Ishikawa (cell line): Measurements from ENCODE around the gene GNA14.

Experiments used
- CREB1 ChIP-seq: IDR thresholded peaks from 2 replicates; pipeline ENCODE4 v1.6.1; 2012; ENCODE audit warnings: low read depth
- EP300 ChIP-seq: IDR thresholded peaks from 2 replicates; pipeline ENCODE4 v1.6.1; 2012; ENCODE audit warnings: borderline replicate concordance
- NFIC ChIP-seq: IDR thresholded peaks from 2 replicates; pipeline ENCODE4 v1.6.1; 2012
- TCF12 ChIP-seq: IDR thresholded peaks from 2 replicates; pipeline ENCODE4 v1.6.1; 2012; ENCODE audit warnings: low read depth
- YY1 ChIP-seq: IDR thresholded peaks from 2 replicates; pipeline ENCODE4 v1.6.1; 2012; ENCODE audit warnings: low read depth
- TF ChIP-seq, protein P1 (sequence below): IDR thresholded peaks from 2 replicates; pipeline ENCODE4 v1.6.1; 2012
- TF ChIP-seq, protein P2 (sequence below): IDR thresholded peaks from 2 replicates; pipeline ENCODE4 v1.6.1; 2012; ENCODE audit warnings: low read depth, mild to moderate bottlenecking

DNA sequence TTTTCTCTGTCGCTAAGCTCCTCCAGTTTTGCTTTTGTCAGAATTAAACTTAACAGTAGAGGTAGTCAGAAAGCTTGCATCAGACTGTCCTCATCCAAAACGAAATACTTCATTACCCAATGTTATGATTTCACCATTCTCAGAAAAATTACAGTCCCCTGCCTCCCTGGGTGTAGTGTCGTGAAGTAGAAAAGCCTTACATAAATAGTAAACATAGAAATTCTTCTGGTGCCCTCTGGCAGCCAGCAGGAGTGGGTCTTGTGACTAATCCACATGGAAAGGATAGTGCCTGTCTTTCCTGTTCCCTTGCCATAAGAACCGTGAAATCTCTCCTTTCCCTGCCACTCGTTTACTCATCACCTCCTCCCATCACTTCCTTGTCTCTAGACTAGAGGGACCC lies 230.6 kb downstream of the GNA14 start:
- TF ChIP-seq, protein P1, sequence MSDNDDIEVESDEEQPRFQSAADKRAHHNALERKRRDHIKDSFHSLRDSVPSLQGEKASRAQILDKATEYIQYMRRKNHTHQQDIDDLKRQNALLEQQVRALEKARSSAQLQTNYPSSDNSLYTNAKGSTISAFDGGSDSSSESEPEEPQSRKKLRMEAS, result no peak
- TF ChIP-seq TCF12 (no peak), CREB1 (no peak), YY1 (no peak), EP300 (no peak), NFIC (no peak)
- TF ChIP-seq, protein P2, sequence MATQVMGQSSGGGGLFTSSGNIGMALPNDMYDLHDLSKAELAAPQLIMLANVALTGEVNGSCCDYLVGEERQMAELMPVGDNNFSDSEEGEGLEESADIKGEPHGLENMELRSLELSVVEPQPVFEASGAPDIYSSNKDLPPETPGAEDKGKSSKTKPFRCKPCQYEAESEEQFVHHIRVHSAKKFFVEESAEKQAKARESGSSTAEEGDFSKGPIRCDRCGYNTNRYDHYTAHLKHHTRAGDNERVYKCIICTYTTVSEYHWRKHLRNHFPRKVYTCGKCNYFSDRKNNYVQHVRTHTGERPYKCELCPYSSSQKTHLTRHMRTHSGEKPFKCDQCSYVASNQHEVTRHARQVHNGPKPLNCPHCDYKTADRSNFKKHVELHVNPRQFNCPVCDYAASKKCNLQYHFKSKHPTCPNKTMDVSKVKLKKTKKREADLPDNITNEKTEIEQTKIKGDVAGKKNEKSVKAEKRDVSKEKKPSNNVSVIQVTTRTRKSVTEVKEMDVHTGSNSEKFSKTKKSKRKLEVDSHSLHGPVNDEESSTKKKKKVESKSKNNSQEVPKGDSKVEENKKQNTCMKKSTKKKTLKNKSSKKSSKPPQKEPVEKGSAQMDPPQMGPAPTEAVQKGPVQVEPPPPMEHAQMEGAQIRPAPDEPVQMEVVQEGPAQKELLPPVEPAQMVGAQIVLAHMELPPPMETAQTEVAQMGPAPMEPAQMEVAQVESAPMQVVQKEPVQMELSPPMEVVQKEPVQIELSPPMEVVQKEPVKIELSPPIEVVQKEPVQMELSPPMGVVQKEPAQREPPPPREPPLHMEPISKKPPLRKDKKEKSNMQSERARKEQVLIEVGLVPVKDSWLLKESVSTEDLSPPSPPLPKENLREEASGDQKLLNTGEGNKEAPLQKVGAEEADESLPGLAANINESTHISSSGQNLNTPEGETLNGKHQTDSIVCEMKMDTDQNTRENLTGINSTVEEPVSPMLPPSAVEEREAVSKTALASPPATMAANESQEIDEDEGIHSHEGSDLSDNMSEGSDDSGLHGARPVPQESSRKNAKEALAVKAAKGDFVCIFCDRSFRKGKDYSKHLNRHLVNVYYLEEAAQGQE, result no peak
